Activated naive CD4-positive, alpha-beta T cell treated with anti-CD3 and anti-CD28 coated beads, Interleukin-2, amount 10 ng/mL, durations not matched to agents 7 days and 5 days (primary cell): ENCODE data around the gene SNAP25.

ENCODE experiments used
- CTCF ChIA-PET: fragments of 350-600 bp; sonication (Branson Sonifier 250); formaldehyde crosslinking; loops from one replicate; lab custom pipeline; 2021; ENCODE audit warnings: antibody characterized with exemption; lab: Charles Lee
- DNase-seq: peaks from one replicate; pipeline ENCODE4 v3.0.0-alpha.2; 2020
- H3K27ac Mint-ChIP-seq: one replicate; pipeline ENCODE4 v1.8.0; 2021; ENCODE audit warnings: mild to moderate bottlenecking, moderate library complexity, mixed read lengths
- H3K27me3 Mint-ChIP-seq: one replicate; pipeline ENCODE4 v1.8.0; 2021; ENCODE audit warnings: mild to moderate bottlenecking, mixed read lengths
- H3K36me3 Mint-ChIP-seq: one replicate; pipeline ENCODE4 v1.8.0; 2021; ENCODE audit warnings: mixed read lengths
- H3K4me1 Mint-ChIP-seq: one replicate; pipeline ENCODE4 v1.8.0; 2021; ENCODE audit warnings: mixed read lengths
- H3K4me3 Mint-ChIP-seq: one replicate; pipeline ENCODE4 v1.8.0; 2021; ENCODE audit warnings: mild to moderate bottlenecking, moderate library complexity, mixed read lengths
- H3K9me3 Mint-ChIP-seq: one replicate; pipeline ENCODE4 v1.8.0; 2021; ENCODE audit warnings: mixed read lengths

Gene SNAP25

DNA sequence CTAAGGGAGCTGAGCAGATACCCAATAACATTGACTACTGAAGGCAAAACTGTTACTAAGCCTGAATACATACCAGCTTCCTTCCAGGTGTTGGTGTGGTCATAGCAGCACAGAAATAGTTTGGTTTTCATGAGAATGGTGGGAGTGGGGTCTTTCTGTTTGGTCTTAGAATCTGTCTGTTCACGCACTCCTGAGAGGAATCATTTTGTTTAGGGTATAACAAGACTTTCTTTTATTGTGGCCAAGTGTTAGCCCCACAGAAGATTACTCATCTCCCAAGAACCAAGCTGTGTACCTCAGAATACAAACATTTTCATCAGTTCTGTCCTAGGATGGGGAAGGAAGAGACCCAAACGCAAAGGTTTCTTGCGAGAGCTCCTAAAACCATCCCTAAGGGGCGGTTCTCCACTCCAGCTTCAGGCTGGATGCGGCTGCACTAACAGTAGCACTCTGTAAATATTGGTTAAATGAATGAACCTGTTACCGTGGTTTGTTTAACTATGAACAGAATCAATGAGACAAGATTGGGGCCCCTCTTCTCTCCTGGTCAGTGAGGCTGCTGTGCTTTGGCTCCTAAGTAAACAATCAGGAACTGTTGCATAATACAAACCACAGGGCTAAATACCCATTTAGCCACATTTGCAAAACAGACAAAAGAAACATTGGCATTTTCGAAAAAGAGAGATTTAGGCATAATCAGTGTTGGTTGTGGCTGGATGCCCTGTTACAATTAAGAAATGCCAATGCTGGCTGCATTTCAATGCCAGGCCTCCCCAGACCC, 44.9 kb downstream of the SNAP25 start:
- CTCF ChIA-PET = no interaction called here
- Mint-ChIP-seq H3K9me3 (no peaks in the 10 kb centered on the region), H3K27me3 (no peaks in the 10 kb centered on the region), H3K27ac (no peak overlapping the region), H3K36me3 (no peaks in the 10 kb centered on the region), H3K4me1 (no peaks in the 10 kb centered on the region), H3K4me3 (no peak overlapping the region)
- no peak for DNase-seq

DNA sequence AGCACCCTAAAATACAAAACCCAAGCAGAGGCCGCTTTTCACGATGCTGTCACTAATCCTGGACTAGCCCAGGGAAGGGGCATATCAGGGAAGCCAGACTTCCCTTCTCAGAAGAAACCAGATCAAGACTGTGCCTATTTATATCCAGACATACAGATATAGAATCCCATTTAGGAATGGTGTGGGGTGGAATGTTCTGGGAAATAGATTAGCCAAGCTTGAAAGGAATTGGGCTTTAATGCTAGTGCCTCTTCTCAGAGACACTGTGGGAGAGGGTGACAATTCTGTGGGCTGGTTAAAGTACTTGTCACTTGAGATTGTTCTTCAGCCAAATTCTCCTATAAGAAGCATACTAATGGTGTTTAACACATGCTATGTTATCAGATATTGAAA, 45.5 kb downstream of the SNAP25 start:
- no peak overlapping the region for H3K4me3 Mint-ChIP-seq
- no peaks in the 10 kb centered on the region for H3K36me3 Mint-ChIP-seq
- no peaks in the 10 kb centered on the region for H3K4me1 Mint-ChIP-seq
- H3K27ac Mint-ChIP-seq = no peak overlapping the region
- no peaks in the 10 kb centered on the region for H3K9me3 Mint-ChIP-seq
- CTCF ChIA-PET = no interaction called here
- no peak for DNase-seq
- H3K27me3 Mint-ChIP-seq = no peaks in the 10 kb centered on the region

DNA sequence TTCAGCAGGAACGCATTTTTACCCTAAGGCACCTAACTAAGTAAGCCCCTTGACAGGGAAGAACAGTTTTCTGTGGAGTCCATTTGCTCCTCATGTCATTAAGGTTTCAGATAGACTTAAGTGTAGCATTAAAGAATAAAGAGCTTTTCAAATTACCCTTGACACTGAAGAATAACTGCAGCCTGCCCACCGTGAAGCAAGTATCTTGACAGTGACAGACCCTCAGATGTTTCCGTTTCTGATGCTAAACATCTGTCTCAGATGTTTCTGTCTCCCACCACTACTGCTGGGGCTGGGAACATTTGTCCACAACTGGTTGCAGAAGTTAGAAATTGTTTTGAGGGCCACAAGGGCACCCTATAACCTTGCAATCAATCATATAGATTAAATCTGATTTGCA, 50.0 kb downstream of the SNAP25 start:
- Mint-ChIP-seq H3K4me3 (no peak overlapping the region), H3K36me3 (no peaks in the 10 kb centered on the region), H3K27me3 (no peaks in the 10 kb centered on the region), H3K9me3 (no peaks in the 10 kb centered on the region), H3K4me1 (no peaks in the 10 kb centered on the region), H3K27ac (no peak overlapping the region)
- CTCF ChIA-PET = no interaction called here
- DNase-seq = no peak

GRCh38 chr20:10270630-10271029, 52.0 kb downstream of the SNAP25 start:
- Mint-ChIP-seq H3K36me3 (no peaks in the 10 kb centered on the region), H3K27me3 (no peaks in the 10 kb centered on the region), H3K27ac (no peak overlapping the region), H3K4me3 (no peak overlapping the region), H3K9me3 (no peaks in the 10 kb centered on the region), H3K4me1 (no peaks in the 10 kb centered on the region)
- CTCF ChIA-PET = no interaction called here
- no peak for DNase-seq

DNA sequence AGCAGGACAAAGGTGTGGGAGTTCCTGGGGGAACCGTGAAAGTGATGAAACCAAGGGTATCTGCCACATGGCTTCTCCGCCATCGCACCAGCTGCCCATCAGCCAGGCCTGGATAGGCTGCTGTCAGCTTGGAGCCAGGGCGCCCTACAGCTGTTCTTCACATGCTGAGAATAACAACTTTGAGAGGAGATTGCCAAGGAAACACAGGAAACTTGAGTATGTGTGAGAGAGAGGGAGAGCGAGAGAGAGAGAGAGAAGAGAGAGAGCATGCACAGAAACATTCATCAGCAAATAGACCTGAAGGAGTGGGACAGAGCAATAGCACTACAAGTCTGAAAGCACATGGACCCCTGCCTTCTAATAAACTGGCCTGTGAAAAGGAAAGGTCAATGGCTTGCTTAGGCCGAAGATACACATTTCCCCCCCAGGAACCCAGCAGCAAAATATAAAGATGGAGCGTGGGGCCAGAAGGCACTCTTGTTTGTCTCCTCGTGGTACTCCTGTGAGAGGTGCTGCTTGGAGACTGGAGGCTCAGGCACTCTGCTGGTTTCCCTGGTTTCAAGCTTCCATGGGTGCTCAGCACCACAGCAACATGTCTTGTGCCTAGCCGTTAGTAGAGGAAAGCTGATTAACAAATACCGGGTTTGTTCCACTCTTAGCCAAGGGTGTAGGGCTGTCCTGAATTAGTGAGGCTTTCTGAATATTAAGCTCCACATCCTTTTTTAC, 53.0 kb downstream of the SNAP25 start:
- no peaks in the 10 kb centered on the region for H3K9me3 Mint-ChIP-seq
- H3K36me3 Mint-ChIP-seq = no peaks in the 10 kb centered on the region
- H3K4me1 Mint-ChIP-seq = no peaks in the 10 kb centered on the region
- H3K4me3 Mint-ChIP-seq = no peak overlapping the region
- no peaks in the 10 kb centered on the region for H3K27me3 Mint-ChIP-seq
- DNase-seq = no peak
- H3K27ac Mint-ChIP-seq = no peak overlapping the region
- CTCF ChIA-PET = no interaction called here

GRCh38 chr20:10276878-10277580, 58.4 kb downstream of the SNAP25 start:
- Mint-ChIP-seq H3K9me3 (no peaks in the 10 kb centered on the region), H3K27me3 (no peaks in the 10 kb centered on the region)
- DNase-seq = no peak

DNA sequence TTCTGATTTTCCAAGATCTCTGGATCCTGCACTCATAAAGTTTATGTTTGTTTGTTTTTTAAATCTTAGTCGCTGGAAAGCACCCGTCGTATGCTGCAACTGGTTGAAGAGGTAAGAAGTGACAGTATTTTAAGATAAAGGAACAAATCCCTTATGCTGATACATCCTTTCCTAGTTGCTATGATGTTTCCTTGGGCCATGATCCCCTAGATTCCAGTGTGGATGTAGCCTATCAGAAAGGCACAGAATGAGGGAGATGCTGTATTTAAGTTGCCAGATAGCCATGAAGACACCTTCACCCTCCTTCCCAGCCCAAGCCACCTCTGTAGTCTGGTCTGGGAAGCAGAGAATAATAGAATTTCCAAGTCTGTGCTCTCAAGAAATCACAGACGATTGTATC, 59.0 kb downstream of the SNAP25 start:
- Mint-ChIP-seq H3K4me3 (no peak overlapping the region), H3K27me3 (no peaks in the 10 kb centered on the region), H3K36me3 (no peaks in the 10 kb centered on the region), H3K9me3 (no peaks in the 10 kb centered on the region), H3K27ac (no peak overlapping the region), H3K4me1 (no peaks in the 10 kb centered on the region)
- CTCF ChIA-PET = no interaction called here
- DNase-seq = no peak

More at GRCh38 chr20:10276878-10277580, 58.4 kb downstream of the SNAP25 start:
- Mint-ChIP-seq H3K4me1 (no peaks in the 10 kb centered on the region), H3K36me3 (no peaks in the 10 kb centered on the region), H3K4me3 (no peak overlapping the region), H3K27ac (no peak overlapping the region)
- CTCF ChIA-PET = no interaction called here

GRCh38 chr20:10278412-10278811, 59.8 kb downstream of the SNAP25 start:
- Mint-ChIP-seq H3K27ac (no peak overlapping the region), H3K9me3 (no peaks in the 10 kb centered on the region), H3K27me3 (no peaks in the 10 kb centered on the region), H3K4me3 (no peak overlapping the region), H3K36me3 (no peaks in the 10 kb centered on the region), H3K4me1 (no peaks in the 10 kb centered on the region)
- CTCF ChIA-PET = no interaction called here
- no peak for DNase-seq

- no peak overlapping the region for H3K27ac Mint-ChIP-seq
- H3K27me3 Mint-ChIP-seq = no peaks in the 10 kb centered on the region
- H3K9me3 Mint-ChIP-seq = no peaks in the 10 kb centered on the region
- no peak overlapping the region for H3K4me3 Mint-ChIP-seq
- CTCF ChIA-PET = interaction anchor here (0.6 kb wide), 1 partner anchor 101 kb away, joined by 3 read pairs; no protein-coding TSS in a partner anchor
- DNase-seq = no peak
- no peaks in the 10 kb centered on the region for H3K36me3 Mint-ChIP-seq
- no peaks in the 10 kb centered on the region for H3K4me1 Mint-ChIP-seq
Observed at GRCh38 chr20:10280018-10280908, 61.6 kb downstream of the SNAP25 start.

DNA sequence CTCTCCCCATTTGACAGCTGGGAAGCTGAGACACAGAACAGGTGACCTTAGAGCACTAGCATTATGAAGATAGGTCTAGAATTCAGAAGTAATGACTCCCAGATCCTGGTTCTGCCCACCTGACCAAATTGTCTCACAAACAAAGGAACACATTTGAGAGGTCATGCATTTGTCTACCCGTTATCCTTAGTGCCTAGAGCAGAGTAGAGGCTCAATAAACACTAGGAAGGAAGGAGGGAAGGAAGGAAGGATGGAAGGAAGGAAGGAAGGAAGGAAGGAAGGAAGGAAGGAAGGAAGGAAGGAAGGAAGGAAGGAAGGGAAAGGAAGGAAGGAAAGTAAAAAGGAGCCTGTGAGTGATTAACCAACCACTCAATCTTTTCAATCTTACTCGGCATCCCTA, 63.3 kb downstream of the SNAP25 start:
- Mint-ChIP-seq H3K4me1 (no peaks in the 10 kb centered on the region), H3K4me3 (no peak overlapping the region), H3K27me3 (no peaks in the 10 kb centered on the region), H3K27ac (no peak overlapping the region), H3K36me3 (no peaks in the 10 kb centered on the region), H3K9me3 (no peaks in the 10 kb centered on the region)
- no peak for DNase-seq
- CTCF ChIA-PET = no interaction called here

GRCh38 chr20:10282979-10283456, 64.4 kb downstream of the SNAP25 start:
- Mint-ChIP-seq H3K4me3 (no peak overlapping the region), H3K36me3 (no peaks in the 10 kb centered on the region), H3K4me1 (no peaks in the 10 kb centered on the region), H3K9me3 (no peaks in the 10 kb centered on the region), H3K27me3 (no peaks in the 10 kb centered on the region), H3K27ac (no peak overlapping the region)
- CTCF ChIA-PET = no interaction called here
- no peak for DNase-seq

DNA sequence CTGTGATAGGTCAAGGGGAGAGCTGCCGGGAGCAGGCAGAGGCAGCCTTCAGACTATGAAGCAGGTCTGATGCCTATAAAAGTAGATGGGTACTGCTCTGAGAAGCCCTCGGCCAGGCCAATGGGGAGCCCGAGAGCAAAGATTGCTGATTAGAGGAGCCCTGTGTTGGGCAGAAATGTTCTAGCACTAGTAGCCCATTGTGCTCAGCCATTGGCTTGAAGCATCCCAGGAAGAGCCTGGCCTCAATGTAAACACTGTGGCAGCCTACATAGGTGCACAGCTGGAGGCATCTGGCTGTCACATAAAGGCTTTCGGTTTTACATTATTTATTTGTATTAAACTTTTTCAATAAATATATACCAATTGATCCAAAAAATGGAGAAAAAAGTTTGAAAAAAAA, 67.7 kb downstream of the SNAP25 start:
- H3K27me3 Mint-ChIP-seq = no peaks in the 10 kb centered on the region

GRCh38 chr20:10288421-10288820, 69.8 kb downstream of the SNAP25 start:
- no peaks in the 10 kb centered on the region for H3K4me1 Mint-ChIP-seq

More for the DNA sequence above, 67.7 kb downstream of the SNAP25 start:
- Mint-ChIP-seq H3K4me1 (no peaks in the 10 kb centered on the region), H3K4me3 (no peak overlapping the region), H3K9me3 (no peaks in the 10 kb centered on the region), H3K27ac (no peak overlapping the region), H3K36me3 (no peaks in the 10 kb centered on the region)
- CTCF ChIA-PET = no interaction called here
- no peak for DNase-seq

More at GRCh38 chr20:10288421-10288820, 69.8 kb downstream of the SNAP25 start:
- Mint-ChIP-seq H3K27ac (no peak overlapping the region), H3K9me3 (no peaks in the 10 kb centered on the region), H3K4me3 (no peak overlapping the region), H3K36me3 (no peaks in the 10 kb centered on the region), H3K27me3 (no peaks in the 10 kb centered on the region)
- no peak for DNase-seq
- CTCF ChIA-PET = no interaction called here
